ENCODE data around the gene SCML2.

SCML2 gene

GRCh38 chrX:18272222-18272621 is 82.3 kb downstream of the SCML2 start:
- Histone ChIP-seq H3K4me3 (IDR thresholded peaks at IDR 0.05; ENCODE audit: insufficient read depth, low read depth, low read length) (no peak overlapping the region), H3K27me3 (ENCODE audit: insufficient read depth, low read depth) (no peaks in the 10 kb centered on the region), H3K4me2 (no peak overlapping the region), H3K4me1 (ENCODE audit: low read depth, poor library complexity, severe bottlenecking) (no peaks in the 10 kb centered on the region), H3K36me3 (ENCODE audit: insufficient read depth) (no peaks in the 10 kb centered on the region), H3K27ac (no peak overlapping the region), H3K9ac (no peak overlapping the region), H2AFZ (ENCODE audit: low read depth) (no peak overlapping the region), H3K79me2 (ENCODE audit: insufficient read depth, low read depth) (no peaks in the 10 kb centered on the region; the same call in 1 of the 2 replicates), H4K20me1 (ENCODE audit: insufficient read depth) (no peaks in the 10 kb centered on the region)
- TF ChIP-seq CTCF (conservative IDR thresholded peaks at IDR 0.05; ENCODE audit: low read depth, low read length): no peak

- Histone ChIP-seq H3K27me3 (ENCODE audit: insufficient read depth, low read depth) (no peaks in the 10 kb centered on the region), H3K79me2 (ENCODE audit: insufficient read depth, low read depth) (no peaks in the 10 kb centered on the region; the same call in 1 of the 2 replicates), H3K4me2 (no peak overlapping the region), H3K4me1 (ENCODE audit: low read depth, poor library complexity, severe bottlenecking) (no peaks in the 10 kb centered on the region), H3K9ac (no peak overlapping the region), H4K20me1 (ENCODE audit: insufficient read depth) (no peaks in the 10 kb centered on the region), H3K27ac (no peak overlapping the region), H3K36me3 (ENCODE audit: insufficient read depth) (no peaks in the 10 kb centered on the region), H3K4me3 (IDR thresholded peaks at IDR 0.05; ENCODE audit: insufficient read depth, low read depth, low read length) (no peak overlapping the region), H2AFZ (ENCODE audit: low read depth) (no peak overlapping the region)
- TF ChIP-seq CTCF (conservative IDR thresholded peaks at IDR 0.05; ENCODE audit: low read depth, low read length): no peak
Measured at GRCh38 chrX:18271725-18272124, 82.8 kb downstream of the SCML2 start.

DNA sequence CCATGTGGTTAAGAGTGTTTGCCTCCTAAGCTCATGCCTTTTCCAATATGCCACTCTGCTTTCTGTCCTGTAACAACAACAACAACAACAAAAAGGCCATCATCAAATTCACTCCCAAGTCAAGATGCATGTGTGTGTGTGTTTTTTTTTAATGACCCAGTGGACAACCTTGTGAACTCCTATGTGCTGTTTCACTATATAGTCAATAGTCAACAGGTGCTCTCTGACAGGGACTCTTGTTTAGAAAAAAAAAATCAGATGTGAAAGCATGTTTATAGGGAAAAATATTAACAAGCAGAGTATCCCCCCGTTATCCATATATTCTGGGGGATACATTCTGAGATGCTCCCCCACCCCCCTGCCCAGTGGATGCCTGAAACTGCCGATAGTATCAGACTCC is 83.2 kb downstream of the SCML2 start:
- Histone ChIP-seq H3K4me1 (ENCODE audit: low read depth, poor library complexity, severe bottlenecking) (no peaks in the 10 kb centered on the region), H3K9ac (no peak overlapping the region), H3K27me3 (ENCODE audit: insufficient read depth, low read depth) (no peaks in the 10 kb centered on the region), H4K20me1 (ENCODE audit: insufficient read depth) (no peaks in the 10 kb centered on the region), H3K36me3 (ENCODE audit: insufficient read depth) (no peaks in the 10 kb centered on the region), H3K4me3 (IDR thresholded peaks at IDR 0.05; ENCODE audit: insufficient read depth, low read depth, low read length) (no peak overlapping the region), H3K79me2 (ENCODE audit: insufficient read depth, low read depth) (no peaks in the 10 kb centered on the region; the same call in 1 of the 2 replicates), H3K27ac (no peak overlapping the region), H2AFZ (ENCODE audit: low read depth) (no peak overlapping the region), H3K4me2 (no peak overlapping the region)
- TF ChIP-seq CTCF (conservative IDR thresholded peaks at IDR 0.05; ENCODE audit: low read depth, low read length): no peak

DNA sequence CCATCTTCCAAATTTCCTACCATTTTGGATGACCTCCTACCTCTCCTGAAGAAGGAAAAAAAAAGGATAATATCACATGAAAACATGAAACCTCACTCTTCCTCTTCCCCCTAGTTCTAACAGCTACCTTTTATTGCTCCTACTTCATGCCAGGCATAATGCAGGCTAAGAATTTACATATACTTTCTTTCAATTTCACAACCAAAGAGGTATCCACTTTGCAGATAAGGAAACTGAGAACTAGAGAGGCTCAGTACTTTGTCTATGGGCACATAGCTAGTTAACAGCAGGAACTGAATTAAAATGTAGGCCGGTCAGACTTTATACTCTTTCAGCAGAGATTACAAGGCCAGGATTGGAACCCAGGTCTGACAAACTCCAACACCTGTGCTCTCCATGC is 99.4 kb downstream of the SCML2 start:
- Histone ChIP-seq H4K20me1 (ENCODE audit: insufficient read depth) (no peaks in the 10 kb centered on the region), H3K27me3 (ENCODE audit: insufficient read depth, low read depth) (no peaks in the 10 kb centered on the region), H3K36me3 (ENCODE audit: insufficient read depth) (no peaks in the 10 kb centered on the region), H3K9ac (no peak overlapping the region), H3K79me2 (ENCODE audit: insufficient read depth, low read depth) (no peaks in the 10 kb centered on the region), H3K4me2 (no peak overlapping the region), H3K27ac (no peak overlapping the region), H3K4me1 (ENCODE audit: low read depth, poor library complexity, severe bottlenecking) (peaks cover 10% of the 10 kb centered on the region), H2AFZ (ENCODE audit: low read depth) (no peak overlapping the region), H3K4me3 (IDR thresholded peaks at IDR 0.05; ENCODE audit: insufficient read depth, low read depth, low read length) (no peak overlapping the region)
- TF ChIP-seq CTCF (conservative IDR thresholded peaks at IDR 0.05; ENCODE audit: low read depth, low read length): no peak
